AML-193 (cell line): ENCODE measurements around the gene EED.

Source experiments
- DNase-seq, 2 experiments: peaks; one replicate each; lab custom pipeline; 2025; lab: John Stamatoyannopoulos, UW

EED gene

GRCh38 chr11:86244522-86245368, at the start of gene EED:
TSS of gene EED (plus strand) at chr11:86244753. CDS start at chr11:86245230, 477 bp downstream.
- DNase-seq, result peak; percentile 94 to 95

- no peak for DNase-seq
These were observed 49.6 kb upstream of the EED start for GRCh38 chr11:86194998-86195397.

DNA sequence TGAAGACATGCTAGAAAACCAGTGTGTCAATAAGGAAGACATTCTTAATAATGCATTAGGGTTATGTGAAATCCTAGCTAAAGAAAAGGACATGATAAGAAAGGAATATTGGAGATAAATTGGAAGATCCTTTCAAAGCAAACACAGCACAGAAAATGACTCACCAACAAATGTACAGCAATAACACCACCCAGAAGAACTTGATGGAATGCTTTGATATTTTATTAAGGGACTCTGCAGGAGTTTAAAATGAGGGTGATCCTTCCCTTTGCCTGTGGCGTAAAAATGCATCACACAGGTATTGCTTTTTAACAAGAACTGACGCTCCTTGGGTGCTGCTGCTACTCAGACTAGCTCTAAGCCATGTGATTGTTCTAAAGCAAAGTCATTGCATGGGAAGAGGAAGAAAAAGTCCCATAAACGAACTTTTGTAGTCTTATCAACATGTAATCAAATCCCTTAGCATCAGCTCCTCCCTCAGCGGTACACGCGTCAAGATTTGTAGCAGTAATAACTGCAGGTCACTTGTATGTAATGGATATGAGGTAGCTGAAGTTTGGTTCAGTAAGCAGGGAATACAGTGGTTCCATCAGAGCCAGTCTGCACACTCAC, 48.4 kb upstream of the EED start:
- DNase-seq, result no peak

DNA sequence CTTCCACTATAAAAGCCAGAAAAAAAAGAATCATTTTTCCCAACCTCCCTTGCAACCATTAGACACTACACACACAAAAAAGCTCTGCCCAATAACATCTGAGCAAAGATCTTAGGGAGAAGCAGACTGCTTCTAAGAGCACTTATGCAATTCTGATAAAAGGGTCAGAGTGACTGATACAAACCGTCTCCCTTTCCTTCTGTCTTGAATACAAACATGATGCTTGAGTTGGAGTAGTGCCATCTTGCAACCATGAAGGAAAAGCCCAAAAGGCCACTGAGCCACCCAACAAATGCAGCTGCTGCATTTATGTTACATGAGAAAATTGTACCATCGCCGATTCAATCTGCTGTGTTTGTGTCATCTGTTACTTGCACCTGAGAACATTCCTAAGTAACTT, 47.6 kb upstream of the EED start:
- peak in 1 of 2 experiments; percentile 20 for DNase-seq

GRCh38 chr11:86197448-86197847, 47.1 kb upstream of the EED start:
- peak; percentile 50 to 57 for DNase-seq

DNA sequence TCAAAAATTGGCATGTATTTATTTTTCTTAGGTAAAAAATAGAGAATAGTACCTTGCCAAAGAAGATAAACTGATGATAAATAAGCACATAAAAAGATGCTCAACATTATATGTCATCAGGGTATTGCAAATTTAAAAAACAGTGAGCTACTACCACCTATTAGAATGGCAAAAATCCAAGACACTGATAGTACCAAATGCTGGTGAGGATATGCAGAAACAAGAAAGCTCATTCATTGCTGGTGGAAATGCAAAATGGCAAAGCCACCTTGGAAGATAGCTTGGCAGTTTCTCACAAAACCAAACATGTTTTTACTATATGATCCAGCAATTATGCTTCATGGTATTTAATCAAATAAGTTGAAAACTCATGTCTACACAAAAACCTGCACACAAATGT, 46.4 kb upstream of the EED start:
- no peak for DNase-seq

- no peak for DNase-seq
These were observed 45.2 kb upstream of the EED start for GRCh38 chr11:86199354-86199753.

DNA sequence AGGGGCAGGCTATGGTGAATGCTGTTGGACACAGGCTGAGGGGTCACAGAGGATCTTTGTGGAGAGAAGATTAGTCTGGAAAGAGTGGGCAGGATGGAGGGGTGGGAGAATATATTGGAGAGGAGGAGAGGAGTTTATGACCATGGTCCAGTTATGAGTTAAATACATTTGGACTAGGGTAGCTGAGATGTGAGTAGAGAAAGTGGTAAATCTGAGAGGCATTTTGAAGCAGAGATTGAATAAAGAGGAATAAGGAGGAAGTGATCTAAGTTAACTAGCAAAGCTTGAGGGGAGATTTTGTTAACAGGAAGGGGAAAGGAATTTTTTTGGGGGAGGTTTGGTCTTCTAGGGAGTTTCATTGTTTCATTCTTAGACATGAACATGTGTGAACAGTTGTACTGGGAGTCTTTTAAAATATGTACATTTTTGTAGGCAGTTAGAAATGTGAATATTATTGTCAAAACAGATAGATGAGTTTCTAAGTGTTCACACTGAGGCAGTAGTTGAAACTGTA, 43.1 kb upstream of the EED start:
- no peak for DNase-seq

DNA sequence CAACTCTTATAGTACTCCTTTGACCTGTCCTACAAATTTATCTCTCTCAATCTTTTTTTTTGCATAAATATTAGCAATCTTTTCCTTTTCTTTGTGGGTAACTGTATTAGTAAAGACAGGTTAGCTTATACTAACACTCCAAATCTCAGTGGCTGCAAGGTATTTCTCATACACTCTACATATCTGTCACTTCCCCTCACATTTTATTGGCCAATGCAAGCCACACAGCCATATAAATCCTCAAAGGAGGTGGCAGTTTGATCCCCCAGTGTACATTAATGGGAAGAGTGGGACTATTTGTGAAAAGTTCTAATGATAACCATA, 42.6 kb upstream of the EED start:
- DNase-seq, result peak; percentile 48 to 49

GRCh38 chr11:86204356-86204755, 40.2 kb upstream of the EED start:
- no peak for DNase-seq

- DNase-seq, result peak; percentile 45 to 47
These were observed 38.9 kb upstream of the EED start for GRCh38 chr11:86205421-86206336.

DNA sequence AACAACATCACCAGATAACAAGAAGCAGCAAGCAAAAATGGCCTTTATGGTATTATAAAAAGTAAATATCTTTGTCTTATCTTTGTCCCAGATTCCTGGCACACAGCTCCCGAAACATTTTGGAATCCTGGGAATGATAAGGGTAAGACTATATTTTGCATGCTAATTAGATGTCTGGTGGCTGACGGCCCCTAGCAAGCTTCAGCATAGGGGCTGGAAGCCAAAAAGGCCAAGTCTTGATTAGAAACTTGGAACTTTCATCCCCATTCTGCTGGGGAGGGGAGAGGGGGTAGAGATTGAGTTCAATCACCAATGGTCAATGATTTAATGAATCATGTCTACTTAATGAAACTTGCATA, 38.2 kb upstream of the EED start:
- no peak for DNase-seq

DNA sequence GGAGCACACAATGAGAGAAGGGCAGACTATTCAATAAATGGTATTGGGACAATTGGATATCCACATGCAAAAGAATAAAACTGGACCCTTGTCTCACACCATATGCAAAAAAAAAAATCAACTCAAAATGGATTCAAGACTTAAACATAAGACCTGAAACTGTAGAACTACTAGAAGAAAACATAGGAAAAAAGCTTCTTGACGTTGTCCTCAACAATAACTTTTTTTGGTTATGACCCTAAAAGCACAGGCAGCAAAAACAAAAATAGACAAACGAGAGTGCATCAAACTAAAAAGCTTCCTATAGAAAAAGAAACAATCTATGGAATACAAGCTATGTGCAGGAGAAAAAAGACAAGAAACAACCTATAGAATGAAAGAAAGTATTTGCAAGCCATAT, 37.1 kb upstream of the EED start:
- DNase-seq, result no peak

DNA sequence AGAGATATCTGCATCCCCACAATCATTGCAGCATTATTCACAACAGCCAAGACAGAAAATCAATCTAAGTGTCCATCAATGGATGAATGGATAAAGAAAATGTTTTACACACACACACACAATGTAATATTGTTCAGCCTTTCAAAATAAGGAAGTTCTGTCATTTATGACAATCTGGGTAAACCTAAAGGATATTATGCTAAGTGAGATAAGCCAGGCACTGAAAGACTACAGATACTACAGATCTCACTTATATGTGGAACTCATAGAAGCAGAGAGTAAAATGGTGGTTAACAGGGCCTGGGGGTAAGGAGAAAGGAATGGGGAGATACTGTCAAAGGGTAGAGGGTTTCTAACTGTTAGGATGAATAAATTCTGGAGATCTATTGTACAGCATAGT, 36.0 kb upstream of the EED start:
- no peak for DNase-seq

DNA sequence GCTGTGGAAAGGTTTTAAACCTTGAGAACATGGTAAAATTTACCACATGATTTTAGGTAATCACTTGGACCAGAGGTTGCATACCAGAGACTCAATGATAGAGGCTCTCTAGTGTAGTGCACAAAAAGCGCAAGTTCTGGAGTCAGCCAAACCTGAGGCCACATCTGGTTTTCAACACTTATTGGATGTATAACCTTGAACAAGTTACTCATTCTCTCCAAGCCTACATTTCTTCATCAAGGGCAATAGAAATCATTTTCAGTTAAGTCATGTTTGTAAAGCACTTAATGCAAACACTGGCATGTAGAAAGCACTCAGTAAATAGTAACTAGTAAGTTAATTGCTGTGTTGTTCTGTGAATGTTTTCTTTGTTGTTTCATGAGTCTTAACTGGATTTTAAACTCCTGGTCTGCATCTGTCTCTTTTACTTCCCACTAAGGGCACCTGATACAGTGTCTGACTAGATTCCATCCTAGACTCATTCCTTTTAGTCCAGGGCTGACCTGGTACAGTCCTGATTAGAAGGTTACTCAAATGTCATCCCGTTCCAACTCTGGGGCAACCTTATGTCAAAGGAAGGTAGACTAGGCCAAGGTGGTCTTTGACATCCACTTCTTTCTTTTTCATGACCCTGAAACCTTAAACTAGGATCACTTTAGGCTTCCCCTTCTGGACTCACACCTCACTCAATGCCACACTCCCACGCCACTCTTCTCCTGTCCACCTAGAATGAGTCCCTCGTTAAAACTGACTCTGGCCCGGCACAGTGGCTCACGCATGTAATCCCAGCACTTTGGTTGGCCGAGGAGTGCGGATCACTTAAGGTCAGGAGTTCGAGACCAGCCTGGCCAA, 34.5 kb upstream of the EED start:
- no peak for DNase-seq

DNA sequence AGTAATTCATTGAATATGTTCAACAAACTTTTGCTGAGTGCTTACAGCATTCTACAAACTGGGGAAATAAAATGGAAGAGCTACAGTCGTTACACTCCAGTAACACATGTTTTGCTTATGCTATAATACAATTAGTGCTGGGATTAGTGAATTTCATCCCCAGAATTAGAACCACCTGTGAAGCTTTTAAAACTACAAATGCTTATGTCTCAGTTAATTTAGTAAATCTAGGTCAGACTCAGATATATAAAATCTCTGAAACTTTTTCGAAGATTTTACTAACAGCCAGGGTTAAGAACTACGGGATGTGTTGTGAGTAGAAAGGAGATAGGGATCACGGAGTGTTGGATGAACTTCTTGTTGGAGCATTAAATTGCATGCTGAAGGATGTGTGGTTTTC, 33.7 kb upstream of the EED start:
- DNase-seq, result no peak

- no peak for DNase-seq
These were observed 32.9 kb upstream of the EED start for GRCh38 chr11:86211619-86212018.

GRCh38 chr11:86212019-86212611, 32.4 kb upstream of the EED start:
- no peak for DNase-seq

- DNase-seq, result no peak
These were observed 29.8 kb upstream of the EED start for GRCh38 chr11:86214710-86215109.

- DNase-seq, result peak; percentile 72 to 77
These were observed 26.1 kb upstream of the EED start for GRCh38 chr11:86218125-86219084.
